ENCODE results near the gene MSLN. TPM values are rescaled to one million over a fixed set of nuclear protein-coding genes. Genes with fewer than 3 reads are reported as not detected.

Gene MSLN
- total RNA-seq, 1 donor from 2014 or later: not detected

DNA sequence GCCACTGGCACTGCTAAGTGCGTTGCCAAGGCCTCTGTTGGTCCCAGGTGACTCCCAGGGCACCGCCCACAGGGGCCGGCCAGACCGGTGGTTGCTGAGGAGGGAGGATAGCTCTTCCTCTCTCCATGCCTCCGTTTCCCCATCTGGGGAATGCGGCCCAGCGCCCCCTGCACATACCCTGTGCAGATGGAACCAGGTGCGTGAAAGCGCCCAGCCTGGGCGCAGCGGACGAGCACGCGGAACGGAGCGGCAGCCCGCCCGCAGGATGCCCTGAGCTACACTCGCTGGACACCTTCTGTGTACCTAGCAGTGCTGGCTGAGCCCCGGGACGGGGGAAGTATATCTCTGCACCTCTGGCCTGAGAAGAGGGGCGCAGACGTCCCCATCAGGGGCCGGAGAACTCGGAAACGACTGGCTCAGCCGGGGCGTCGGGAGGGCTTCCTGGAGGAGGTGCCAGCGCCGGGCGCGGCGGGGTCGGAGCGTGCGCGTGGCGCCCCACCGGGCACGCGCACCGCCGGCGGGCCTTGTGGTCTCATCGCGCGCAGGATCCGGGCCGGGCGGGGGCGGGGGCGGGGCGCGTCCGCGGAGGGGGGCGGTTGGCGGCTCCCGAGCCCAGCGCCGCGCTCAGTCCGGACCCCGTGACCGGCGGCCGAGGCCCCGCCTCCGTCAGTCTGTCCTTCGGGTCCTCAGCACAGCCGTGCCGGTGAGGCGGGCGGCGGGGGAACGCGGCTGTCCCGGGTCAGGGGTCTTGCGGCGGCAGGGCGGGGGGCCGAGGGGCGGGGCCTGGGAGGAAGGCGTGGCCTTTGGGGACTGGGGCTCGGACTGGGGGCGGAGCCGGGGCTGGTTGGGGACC lies 33.9 kb upstream of the MSLN start, which contains the start of the genes CCDC78 and HAGHL:
Gene CCDC78, minus strand, starts transcription at position 6 of the 853 bp plus-strand sequence. CDS start 76 bp downstream, outside the sequence.
Gene HAGHL, plus strand, starts transcription at position 669 of the 853 bp plus-strand sequence. CDS start 404 bp downstream, outside the sequence.
- ChIA-PET POLR2A (interaction anchor here (1.4 to 3.2 kb wide), 4 partner anchors 9 to 37 kb away, joined by 5 to 11 read pairs (median 8); partner anchors contain the start of genes CIAO3 and WDR24), CTCF (interaction anchor here (2.0 kb wide), 1 partner anchor 14 kb away, joined by 4 read pairs; no protein-coding TSS in a partner anchor)
- DNase-seq (peak; percentile 42), ATAC-seq (ENCODE audit: low read depth) (peak; percentile 56)
- H3K4me3 Mint-ChIP-seq: peak within 1 kb of the TSS; percentile 79
- intact Hi-C loops (cut with micrococcal nuclease): no loop called here
- peaks cover 3% of the 10 kb centered on the region for H3K36me3 Mint-ChIP-seq (ENCODE audit: low read depth)
- peak within 1 kb of the TSS; percentile 24 for H3K27ac Mint-ChIP-seq
- H3K27me3 Mint-ChIP-seq: no peaks in the 10 kb centered on the region
- H3K9me3 Mint-ChIP-seq: no peaks in the 10 kb centered on the region
- H3K4me1 Mint-ChIP-seq: peaks cover 4% of the 10 kb centered on the region
- TF ChIP-seq, protein P1, sequence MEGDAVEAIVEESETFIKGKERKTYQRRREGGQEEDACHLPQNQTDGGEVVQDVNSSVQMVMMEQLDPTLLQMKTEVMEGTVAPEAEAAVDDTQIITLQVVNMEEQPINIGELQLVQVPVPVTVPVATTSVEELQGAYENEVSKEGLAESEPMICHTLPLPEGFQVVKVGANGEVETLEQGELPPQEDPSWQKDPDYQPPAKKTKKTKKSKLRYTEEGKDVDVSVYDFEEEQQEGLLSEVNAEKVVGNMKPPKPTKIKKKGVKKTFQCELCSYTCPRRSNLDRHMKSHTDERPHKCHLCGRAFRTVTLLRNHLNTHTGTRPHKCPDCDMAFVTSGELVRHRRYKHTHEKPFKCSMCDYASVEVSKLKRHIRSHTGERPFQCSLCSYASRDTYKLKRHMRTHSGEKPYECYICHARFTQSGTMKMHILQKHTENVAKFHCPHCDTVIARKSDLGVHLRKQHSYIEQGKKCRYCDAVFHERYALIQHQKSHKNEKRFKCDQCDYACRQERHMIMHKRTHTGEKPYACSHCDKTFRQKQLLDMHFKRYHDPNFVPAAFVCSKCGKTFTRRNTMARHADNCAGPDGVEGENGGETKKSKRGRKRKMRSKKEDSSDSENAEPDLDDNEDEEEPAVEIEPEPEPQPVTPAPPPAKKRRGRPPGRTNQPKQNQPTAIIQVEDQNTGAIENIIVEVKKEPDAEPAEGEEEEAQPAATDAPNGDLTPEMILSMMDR (IDR thresholded peaks at IDR 0.05): no peak

DNA sequence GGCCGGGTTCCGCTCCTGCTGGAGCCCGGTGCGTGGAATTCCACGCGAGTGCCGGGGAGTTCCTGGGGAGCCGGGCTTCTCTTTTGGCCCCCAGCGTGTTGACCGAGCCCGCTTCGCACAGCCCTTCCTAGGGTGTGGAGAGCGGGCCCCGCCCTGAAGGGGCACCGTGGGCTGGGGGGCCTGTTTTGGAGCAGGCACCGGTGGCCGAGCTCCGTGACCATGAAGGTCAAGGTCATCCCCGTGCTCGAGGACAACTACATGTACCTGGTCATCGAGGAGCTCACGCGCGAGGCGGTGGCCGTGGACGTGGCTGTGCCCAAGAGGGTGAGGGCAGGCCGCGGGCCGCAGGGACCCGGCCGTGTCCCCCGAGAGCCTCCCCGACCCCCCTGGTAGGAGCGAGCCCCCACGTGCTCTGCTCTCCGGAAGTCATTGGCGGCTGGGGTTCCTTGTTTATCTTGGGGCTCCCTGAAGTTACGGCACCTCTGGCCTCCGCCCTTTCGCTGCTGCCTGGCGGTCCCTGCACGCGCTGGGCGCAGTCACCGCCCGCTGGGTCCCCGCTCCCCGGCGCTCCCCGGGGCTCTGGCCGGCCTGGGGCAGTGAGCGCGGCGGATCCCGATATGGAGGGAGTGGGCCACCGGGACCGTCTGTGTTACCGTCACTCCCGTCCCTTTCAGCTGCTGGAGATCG lies 33.1 kb upstream of the MSLN start:
- H3K4me3 Mint-ChIP-seq: peak overlapping the region; percentile 58
- no peaks in the 10 kb centered on the region for H3K27me3 Mint-ChIP-seq
- H3K27ac Mint-ChIP-seq: no peak overlapping the region
- ATAC-seq (ENCODE audit: low read depth) (no peak), DNase-seq (peak; percentile 61)
- CTCF ChIA-PET: interaction anchor here (1.0 to 2.0 kb wide), 2 partner anchors 13 to 15 kb away, joined by 3 to 4 read pairs; partner anchors contain the start of gene METRN
- intact Hi-C loops (cut with micrococcal nuclease): no loop called here
- no peaks in the 10 kb centered on the region for H3K9me3 Mint-ChIP-seq
- H3K4me1 Mint-ChIP-seq: peaks cover 4% of the 10 kb centered on the region
- TF ChIP-seq, protein P1 (IDR thresholded peaks at IDR 0.05): no peak
- POLR2A ChIA-PET: interaction anchor here (0.5 to 3.2 kb wide), 8 partner anchors 10 to 61 kb away, joined by 3 to 11 read pairs (median 4); partner anchors contain the start of genes CHTF18, CIAO3, METRN and RPUSD1
- peaks cover 8% of the 10 kb centered on the region for H3K36me3 Mint-ChIP-seq (ENCODE audit: low read depth)

DNA sequence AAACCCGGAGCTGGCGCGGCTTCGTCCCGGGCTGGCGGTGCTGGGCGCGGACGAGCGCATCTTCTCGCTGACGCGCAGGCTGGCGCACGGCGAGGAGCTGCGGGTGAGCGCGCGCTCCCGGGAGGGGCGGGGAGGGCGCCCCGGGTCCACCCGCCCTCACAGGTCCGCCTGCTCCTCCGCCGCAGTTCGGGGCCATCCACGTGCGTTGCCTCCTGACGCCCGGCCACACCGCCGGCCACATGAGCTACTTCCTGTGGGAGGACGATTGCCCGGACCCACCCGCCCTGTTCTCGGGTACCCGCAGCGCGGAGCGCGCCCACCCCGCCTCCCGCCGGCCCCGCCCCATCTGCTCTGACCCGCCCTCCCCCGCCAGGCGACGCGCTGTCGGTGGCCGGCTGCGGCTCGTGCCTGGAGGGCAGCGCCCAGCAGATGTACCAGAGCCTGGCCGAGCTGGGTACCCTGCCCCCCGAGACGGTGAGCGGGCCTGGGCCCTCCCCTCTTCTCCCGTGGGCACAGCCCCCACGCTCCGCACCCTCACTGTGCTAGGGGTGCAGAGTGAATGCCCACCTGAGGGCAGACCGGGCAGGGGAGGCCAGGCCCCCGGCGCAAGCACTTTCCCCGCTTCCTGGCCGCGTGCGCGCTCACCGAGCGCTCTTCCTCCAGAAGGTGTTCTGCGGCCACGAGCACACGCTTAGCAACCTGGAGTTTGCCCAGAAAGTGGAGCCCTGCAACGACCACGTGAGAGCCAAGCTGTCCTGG lies 32.2 kb upstream of the MSLN start:
- intact Hi-C loops (cut with micrococcal nuclease): loop anchor here (1.0 kb wide), 1 partner anchor 13 kb away; no protein-coding TSS in a partner anchor
- DNase-seq: peak; percentile 71
- ChIA-PET POLR2A (interaction anchor here (0.5 to 3.2 kb wide), 9 partner anchors 8 to 60 kb away, joined by 3 to 11 read pairs (median 5); partner anchors contain the start of genes CHTF18, CIAO3, METRN and RPUSD1), CTCF (interaction anchor here (1.0 kb wide), 1 partner anchor 13 kb away, joined by 3 read pairs; the partner anchor contains the start of gene METRN)
- Mint-ChIP-seq H3K4me1 (peaks cover 4% of the 10 kb centered on the region), H3K9me3 (no peaks in the 10 kb centered on the region), H3K4me3 (peak overlapping the region; percentile 69), H3K27me3 (no peaks in the 10 kb centered on the region), H3K27ac (no peak overlapping the region), H3K36me3 (ENCODE audit: low read depth) (peaks cover 14% of the 10 kb centered on the region)
- ATAC-seq (ENCODE audit: low read depth): peak; percentile 66
- TF ChIP-seq, protein P1 (IDR thresholded peaks at IDR 0.05): no peak

DNA sequence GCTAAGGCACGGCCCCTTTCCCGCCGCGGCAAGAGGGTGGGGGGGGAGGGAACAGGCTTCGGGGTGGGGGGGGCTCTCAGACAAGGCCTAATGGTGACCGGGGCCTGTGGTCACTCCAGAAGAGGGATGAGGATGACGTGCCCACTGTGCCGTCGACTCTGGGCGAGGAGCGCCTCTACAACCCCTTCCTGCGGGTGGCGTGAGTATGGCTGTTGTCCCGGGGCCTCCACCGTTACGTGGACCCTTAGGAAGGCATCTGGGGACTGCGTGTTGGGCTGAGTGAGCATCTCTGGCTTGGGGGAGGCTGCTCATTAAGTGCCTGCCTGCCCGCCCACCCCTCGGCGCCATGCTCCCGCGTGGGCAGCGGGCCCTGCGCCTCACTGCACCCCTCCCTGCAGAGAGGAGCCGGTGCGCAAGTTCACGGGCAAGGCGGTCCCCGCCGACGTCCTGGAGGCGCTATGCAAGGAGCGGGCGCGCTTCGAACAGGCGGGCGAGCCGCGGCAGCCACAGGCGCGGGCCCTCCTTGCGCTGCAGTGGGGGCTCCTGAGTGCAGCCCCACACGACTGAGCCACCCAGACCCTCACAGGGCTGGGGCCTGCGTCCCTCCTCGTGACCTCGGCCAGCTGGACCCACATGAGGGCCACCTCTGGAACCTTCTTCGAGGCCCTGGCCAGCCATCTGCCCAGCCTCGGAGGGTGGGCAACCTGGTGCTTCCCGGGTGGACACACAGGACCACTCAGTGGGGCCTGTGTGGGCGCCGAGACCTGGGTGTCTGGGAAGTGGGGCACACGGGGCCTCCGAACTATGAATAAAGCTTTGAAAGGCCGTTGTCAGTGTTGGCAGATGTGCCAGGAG lies 31.4 kb upstream of the MSLN start:
- DNase-seq (no peak), ATAC-seq (ENCODE audit: low read depth) (no peak)
- Mint-ChIP-seq H3K4me3 (peak overlapping the region; percentile 69), H3K36me3 (ENCODE audit: low read depth) (peaks cover 16% of the 10 kb centered on the region), H3K9me3 (no peaks in the 10 kb centered on the region), H3K27ac (no peak overlapping the region), H3K27me3 (no peaks in the 10 kb centered on the region), H3K4me1 (peaks cover 2% of the 10 kb centered on the region)
- CTCF ChIA-PET: interaction anchor here (1.4 kb wide), 1 partner anchor 17 kb away, joined by 4 read pairs; no protein-coding TSS in a partner anchor
- POLR2A ChIA-PET: interaction anchor here (1.0 to 3.2 kb wide), 4 partner anchors 8 to 39 kb away, joined by 3 to 11 read pairs (median 8); partner anchors contain the start of genes ANTKMT and WDR24
- intact Hi-C loops (cut with micrococcal nuclease): loop anchor here (1.0 kb wide), 1 partner anchor 12 kb away; no protein-coding TSS in a partner anchor
- TF ChIP-seq, protein P1 (IDR thresholded peaks at IDR 0.05): no peak

Data from activated B cell treated with CpG ODN at 0.5 μM for 24 hours (primary cell).